ENCODE measurements around the gene ZNF560. TPM values are rescaled to one million over a fixed set of nuclear protein-coding genes. Genes with fewer than 3 reads are reported as not detected.

The ZNF560 gene
- total and polyA plus RNA-seq, 9 of the 15 experiments (the other 6 are each of a cell fraction or from before 2014, with no cell fraction given): 0.04 to 0.18 (median 0.05) TPM; not detected in 3

DNA sequence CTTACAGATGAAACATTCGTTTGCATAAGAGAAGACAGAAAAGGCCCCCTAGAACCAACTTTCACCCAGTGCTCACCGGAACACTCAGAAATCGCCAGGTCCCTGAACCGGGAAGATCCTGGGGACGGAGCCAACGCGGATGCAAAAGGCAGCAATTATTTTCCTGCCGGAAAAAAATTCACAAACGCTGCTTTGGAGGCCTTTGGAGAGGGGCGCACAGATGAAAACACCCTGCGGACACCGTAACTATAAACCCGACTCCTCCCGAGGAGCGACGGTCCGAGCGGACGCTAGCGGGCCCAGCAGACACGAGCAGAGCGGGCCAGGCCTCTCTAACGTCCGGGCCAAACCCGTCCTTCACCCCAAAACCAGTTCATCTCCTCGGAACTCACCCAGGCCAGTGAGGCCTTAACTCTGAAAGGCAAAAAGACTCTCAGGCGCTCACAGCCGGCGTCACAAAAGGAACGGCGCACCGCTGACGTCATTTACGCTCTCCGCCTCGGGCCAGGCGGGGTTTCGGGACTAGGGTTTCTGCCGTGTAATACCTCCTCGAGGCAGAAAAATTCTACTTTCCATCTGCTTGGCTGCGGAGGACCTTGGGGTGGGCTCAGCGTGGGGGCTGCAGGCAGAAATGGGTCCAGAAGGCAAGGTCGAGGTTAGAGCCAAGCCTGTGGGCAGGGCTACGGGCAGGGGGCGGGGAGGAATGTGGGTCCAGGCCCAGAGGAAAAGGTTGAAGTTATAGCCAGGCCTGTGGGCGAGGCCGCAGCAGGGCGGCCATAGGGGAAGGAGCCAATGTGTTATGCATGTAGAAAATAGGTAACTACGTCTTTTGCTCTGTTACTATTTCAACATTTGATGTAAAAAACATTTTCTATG, 40.0 kb upstream of the ZNF560 start, which contains the start of gene ZNF426 (continued):
- TF ChIP-seq ZNF592 (IDR thresholded peaks at IDR 0.05) (peak; percentile 68), PYGO2 (tag; IDR thresholded peaks at IDR 0.05) (no peak), KDM1A (IDR thresholded peaks at IDR 0.05) (no peak), KDM4B (IDR thresholded peaks at IDR 0.05; ENCODE audit: borderline replicate concordance in 2 of 2, low read depth in 1 of 2) (peak in 1 of 2 experiments; percentile 39; a peak in 1 of 4 replicates), ZHX1 (conservative IDR thresholded peaks at IDR 0.05; ENCODE audit: low read length) (0 out of 2 replicates have a peak, but pooled peaks have one; percentile 16), ELF1 (tag; IDR thresholded peaks at IDR 0.05) (0 out of 2 replicates have a peak, but pooled peaks have one; percentile 18), FOXP1 (CRISPR knock-in tag; IDR thresholded peaks at IDR 0.05) (no peak), STAT6 (CRISPR knock-in tag; IDR thresholded peaks at IDR 0.05) (peak; percentile 48; the same call in 1 of the 2 replicates), ZNF655 (CRISPR knock-in tag; IDR thresholded peaks at IDR 0.05) (no peak), ARID1B (IDR thresholded peaks at IDR 0.05) (no peak)
- TF ChIP-seq, protein P1, sequence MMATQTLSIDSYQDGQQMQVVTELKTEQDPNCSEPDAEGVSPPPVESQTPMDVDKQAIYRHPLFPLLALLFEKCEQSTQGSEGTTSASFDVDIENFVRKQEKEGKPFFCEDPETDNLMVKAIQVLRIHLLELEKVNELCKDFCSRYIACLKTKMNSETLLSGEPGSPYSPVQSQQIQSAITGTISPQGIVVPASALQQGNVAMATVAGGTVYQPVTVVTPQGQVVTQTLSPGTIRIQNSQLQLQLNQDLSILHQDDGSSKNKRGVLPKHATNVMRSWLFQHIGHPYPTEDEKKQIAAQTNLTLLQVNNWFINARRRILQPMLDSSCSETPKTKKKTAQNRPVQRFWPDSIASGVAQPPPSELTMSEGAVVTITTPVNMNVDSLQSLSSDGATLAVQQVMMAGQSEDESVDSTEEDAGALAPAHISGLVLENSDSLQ (IDR thresholded peaks at IDR 0.05): no peak
- TF ChIP-seq, protein P2, sequence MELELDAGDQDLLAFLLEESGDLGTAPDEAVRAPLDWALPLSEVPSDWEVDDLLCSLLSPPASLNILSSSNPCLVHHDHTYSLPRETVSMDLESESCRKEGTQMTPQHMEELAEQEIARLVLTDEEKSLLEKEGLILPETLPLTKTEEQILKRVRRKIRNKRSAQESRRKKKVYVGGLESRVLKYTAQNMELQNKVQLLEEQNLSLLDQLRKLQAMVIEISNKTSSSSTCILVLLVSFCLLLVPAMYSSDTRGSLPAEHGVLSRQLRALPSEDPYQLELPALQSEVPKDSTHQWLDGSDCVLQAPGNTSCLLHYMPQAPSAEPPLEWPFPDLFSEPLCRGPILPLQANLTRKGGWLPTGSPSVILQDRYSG (tag; conservative IDR thresholded peaks at IDR 0.05; ENCODE audit: low read depth): 0 out of 2 replicates have a peak, but pooled peaks have one; percentile 43

Data from K562 (cell line).